Trophoblast cell (in vitro differentiated cells and primary cell): ENCODE measurements around the gene TFAM. TPM values are rescaled to one million over a fixed set of nuclear protein-coding genes. Genes with fewer than 3 reads are reported as not detected.

Source experiments
- DNase-seq, 2 donors: peaks; one replicate each; pipeline ENCODE4 v3.0.0-alpha.2; 2016
- H2AFZ ChIP-seq: 2 replicates; pipeline ENCODE4 v1.6.1; 2013; ENCODE audit warnings: low read length, moderate library complexity, mild to moderate bottlenecking; ENCODE audit not compliant: insufficient read depth, poor library complexity
- H2AK5ac ChIP-seq: 2 replicates; pipeline ENCODE4 v1.6.1; 2013; ENCODE audit warnings: mild to moderate bottlenecking, low read length
- H2BK120ac ChIP-seq: 2 replicates; pipeline ENCODE4 v1.6.1; 2013; ENCODE audit warnings: low read length, mild to moderate bottlenecking, moderate library complexity; ENCODE audit not compliant: insufficient read depth, poor library complexity
- H2BK12ac ChIP-seq: 2 replicates; pipeline ENCODE4 v1.6.1; 2013; ENCODE audit warnings: mild to moderate bottlenecking, low read length, moderate library complexity
- H2BK5ac ChIP-seq: 2 replicates; pipeline ENCODE4 v1.6.1; 2013; ENCODE audit warnings: low read length, low read depth, moderate library complexity, mild to moderate bottlenecking; ENCODE audit not compliant: poor library complexity
- H3K14ac ChIP-seq: 2 replicates; pipeline ENCODE4 v1.6.1; 2013; ENCODE audit warnings: mild to moderate bottlenecking, low read length
- H3K18ac ChIP-seq: 2 replicates; pipeline ENCODE4 v1.6.1; 2013; ENCODE audit warnings: mild to moderate bottlenecking, low read length
- H3K23ac ChIP-seq: 2 replicates; pipeline ENCODE4 v1.6.1; 2013; ENCODE audit warnings: low read length
- H3K27ac ChIP-seq: 2 replicates; pipeline ENCODE4 v1.5.1; 2013; ENCODE audit warnings: low read depth, mild to moderate bottlenecking, inconsistent platforms, low read length, moderate library complexity
- H3K27me3 ChIP-seq: 2 replicates; pipeline ENCODE4 v1.6.1; 2013; ENCODE audit warnings: inconsistent platforms, mild to moderate bottlenecking, low read length, moderate library complexity; ENCODE audit not compliant: insufficient read depth
- H3K36me3 ChIP-seq, 2 experiments: 1 replicate in 1 of 2; 2 replicates in 1 of 2; pipeline ENCODE4 v1.6.1; 2013; ENCODE audit warnings: low read length in 2 of 2, mild to moderate bottlenecking in 2 of 2, moderate library complexity in 1 of 2; ENCODE audit not compliant: insufficient read depth in 2 of 2, control insufficient read depth in 1 of 2
- H3K4ac ChIP-seq: 2 replicates; pipeline ENCODE4 v1.6.1; 2013; ENCODE audit warnings: low read depth, mild to moderate bottlenecking, low read length, moderate library complexity
- H3K4me1 ChIP-seq, 2 experiments: 1 replicate in 1 of 2; 2 replicates in 1 of 2; pipeline ENCODE4 v1.6.1; 2013; ENCODE audit warnings: low read length in 2 of 2, mild to moderate bottlenecking in 2 of 2, moderate library complexity in 1 of 2; ENCODE audit not compliant: insufficient read depth in 2 of 2, control insufficient read depth in 1 of 2
- H3K4me2 ChIP-seq: 2 replicates; pipeline ENCODE4 v1.6.1; 2013; ENCODE audit warnings: inconsistent platforms, mild to moderate bottlenecking, low read length, moderate library complexity
- H3K4me3 ChIP-seq: 2 replicates; pipeline ENCODE4 v1.5.1; 2013; ENCODE audit warnings: mild to moderate bottlenecking, low read depth, low read length, inconsistent platforms
- H3K79me1 ChIP-seq: one replicate; pipeline ENCODE4 v1.6.1; 2013; ENCODE audit warnings: low read length
- H3K79me2 ChIP-seq: 2 replicates; pipeline ENCODE4 v1.6.1; 2013; ENCODE audit warnings: low read length, mild to moderate bottlenecking; ENCODE audit not compliant: control insufficient read depth, insufficient read depth, poor library complexity
- H3K9ac ChIP-seq: 2 replicates; pipeline ENCODE4 v1.6.1; 2013; ENCODE audit warnings: mild to moderate bottlenecking, low read length
- H3K9me3 ChIP-seq: 2 replicates; pipeline ENCODE4 v1.6.1; 2013; ENCODE audit warnings: low read depth, mild to moderate bottlenecking, control low read depth, inconsistent platforms, low read length; ENCODE audit not compliant: insufficient read depth
- H4K12ac ChIP-seq: 2 replicates; pipeline ENCODE4 v1.6.1; 2013; ENCODE audit warnings: low read depth, mild to moderate bottlenecking, low read length, moderate library complexity
- H4K8ac ChIP-seq: 2 replicates; pipeline ENCODE4 v1.6.1; 2013; ENCODE audit warnings: low read depth, mild to moderate bottlenecking, low read length, moderate library complexity
- H4K91ac ChIP-seq: one replicate; pipeline ENCODE4 v1.6.1; 2013; ENCODE audit warnings: low read depth, mild to moderate bottlenecking, low read length, moderate library complexity
- WGBS: extraction: QIAGEN DNeasy Blood & Tissue Kit; methylation state at CpG from one replicate; pipeline ENCODE4 v1.1.7; 2013; ENCODE audit warnings: missing lambda C conversion rate; ENCODE audit not compliant: insufficient read length, insufficient coverage; ENCODE audit errors: extremely low coverage; 5-methylcytosine and 5-hydroxymethylcytosine counted together
- polyA plus RNA-seq: library from polyadenylated mRNA; stranded (reverse); fragments of 200-250 nt; gene quantifications from 2 replicates; pipeline ENCODE4 v1.2.3, GENCODE V29; 2013

Gene TFAM
- polyA plus RNA-seq, result 21.4 and 21.6 TPM in 2 replicates

DNA sequence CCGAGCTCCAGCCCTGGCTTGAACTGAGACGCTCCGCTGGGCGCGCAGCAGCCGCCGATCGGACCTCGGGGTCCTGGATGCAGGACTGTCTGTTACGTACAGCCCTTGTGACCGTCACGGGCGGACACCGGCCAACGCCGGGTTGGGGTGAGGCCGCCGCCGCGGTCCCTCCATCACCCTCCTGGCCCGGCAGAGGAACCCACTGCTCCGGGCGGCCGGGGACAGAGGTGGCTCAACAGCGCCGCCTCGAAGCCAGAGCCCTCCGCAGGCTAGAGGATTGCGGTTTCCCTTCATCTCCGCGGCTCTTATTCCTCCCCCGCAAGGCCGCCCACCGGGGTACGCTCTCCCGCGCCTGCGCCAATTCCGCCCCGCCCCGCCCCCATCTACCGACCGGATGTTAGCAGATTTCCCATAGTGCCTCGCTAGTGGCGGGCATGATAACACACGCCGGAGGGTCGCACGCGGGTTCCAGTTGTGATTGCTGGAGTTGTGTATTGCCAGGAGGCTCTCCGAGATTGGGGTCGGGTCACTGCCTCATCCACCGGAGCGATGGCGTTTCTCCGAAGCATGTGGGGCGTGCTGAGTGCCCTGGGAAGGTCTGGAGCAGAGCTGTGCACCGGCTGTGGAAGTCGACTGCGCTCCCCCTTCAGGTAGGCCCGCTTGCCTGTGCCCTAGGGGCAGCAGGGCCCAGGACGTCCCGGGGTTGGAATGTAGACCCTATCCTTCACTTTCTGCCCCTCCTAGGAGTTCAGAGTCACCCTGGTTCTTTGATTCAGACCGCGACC, at the start of gene TFAM:
Gene TFAM, plus strand, starts transcription at position 412 of the 785 bp plus-strand sequence. Its CDS starts 138 bp downstream, at position 550.
- Histone ChIP-seq H3K14ac (peak within 1 kb of the TSS; percentile 86), H3K79me1 (peaks cover 11% of the 10 kb centered on the region), H2BK120ac (peak within 1 kb of the TSS; percentile 68), H3K9ac (peak within 1 kb of the TSS; percentile 92), H3K23ac (no peak within 1 kb of the TSS), H4K91ac (peak within 1 kb of the TSS; percentile 92), H3K79me2 (peaks cover 7% of the 10 kb centered on the region), H4K12ac (peak within 1 kb of the TSS; percentile 80), H2BK5ac (peak within 1 kb of the TSS; percentile 86), H3K18ac (peak within 1 kb of the TSS; percentile 85), H3K9me3 (peaks cover 2% of the 10 kb centered on the region), H3K4ac (peak within 1 kb of the TSS; percentile 41), H2BK12ac (peak within 1 kb of the TSS; percentile 17), H3K27me3 (no peaks in the 10 kb centered on the region), H3K4me1 (peaks cover 0 to 3% of the 10 kb centered on the region in 2 experiments), H2AK5ac (no peak within 1 kb of the TSS), H2AFZ (peak within 1 kb of the TSS; percentile 87), H3K4me2 (peak within 1 kb of the TSS; percentile 76), H3K27ac (peak within 1 kb of the TSS; percentile 89), H3K4me3 (peak within 1 kb of the TSS; percentile 97), H4K8ac (peak within 1 kb of the TSS; percentile 95), H3K36me3 (peaks cover 10 to 12% of the 10 kb centered on the region in 2 experiments)
- no CpG with 5 or more reads among the region's 65 CpGs for WGBS
- peak; percentile 82 to 88 for DNase-seq

- H3K23ac ChIP-seq, result no peak overlapping the region
- WGBS, result no CpG with 5 or more reads among the region's 4 CpGs
- no peak overlapping the region for H4K8ac ChIP-seq
- peak in 1 of 2 donors; percentile 23 for DNase-seq
- H3K18ac ChIP-seq, result no peak overlapping the region
- H3K9me3 ChIP-seq, result no peaks in the 10 kb centered on the region
- H3K4me1 ChIP-seq, result no peaks in the 10 kb centered on the region
- no peak overlapping the region for H2BK12ac ChIP-seq
- H2BK5ac ChIP-seq, result no peak overlapping the region
- H3K79me2 ChIP-seq, result peaks cover 6% of the 10 kb centered on the region
- no peak overlapping the region for H2AFZ ChIP-seq
- peaks cover 6% of the 10 kb centered on the region for H3K79me1 ChIP-seq
- H3K4me3 ChIP-seq, result no peak overlapping the region
- H2AK5ac ChIP-seq, result no peak overlapping the region
- H3K27ac ChIP-seq, result no peak overlapping the region
- no peak overlapping the region for H3K14ac ChIP-seq
- no peak overlapping the region for H4K91ac ChIP-seq
- H2BK120ac ChIP-seq, result no peak overlapping the region
- no peak overlapping the region for H3K4ac ChIP-seq
- no peaks in the 10 kb centered on the region for H3K27me3 ChIP-seq
- peak overlapping the region; percentile 99 for H3K4me2 ChIP-seq
- H3K9ac ChIP-seq, result no peak overlapping the region
- no peaks in the 10 kb centered on the region for H3K36me3 ChIP-seq
- H4K12ac ChIP-seq, result no peak overlapping the region
These were observed 49.0 kb upstream of the TFAM start for GRCh38 chr10:58336242-58336641.

DNA sequence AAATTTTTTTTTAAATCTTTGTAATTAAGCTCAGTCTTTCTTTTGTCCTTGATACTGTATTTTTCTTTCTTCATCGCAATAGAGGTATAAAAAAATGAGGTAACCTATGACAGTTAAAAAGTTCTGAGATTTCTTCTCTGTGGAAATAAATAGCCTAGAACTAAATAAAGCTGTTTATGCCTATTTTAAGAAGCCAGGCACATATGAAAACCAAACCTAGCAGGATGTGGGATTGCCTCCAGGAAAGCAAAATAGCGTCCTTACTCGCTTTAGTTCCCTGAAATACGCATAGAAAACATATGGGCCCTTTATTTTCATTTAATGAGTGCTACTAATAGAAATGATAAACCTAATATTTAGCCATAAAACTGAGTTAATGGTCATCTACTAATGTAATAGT, 43.8 kb upstream of the TFAM start:
- Histone ChIP-seq H3K4me2 (no peak overlapping the region), H3K27me3 (no peaks in the 10 kb centered on the region), H3K79me2 (no peaks in the 10 kb centered on the region), H3K23ac (no peak overlapping the region), H3K9ac (no peak overlapping the region), H4K91ac (no peak overlapping the region), H2AFZ (no peak overlapping the region), H2AK5ac (no peak overlapping the region), H3K4ac (no peak overlapping the region), H4K12ac (no peak overlapping the region), H2BK120ac (no peak overlapping the region), H3K79me1 (no peaks in the 10 kb centered on the region), H3K4me3 (no peak overlapping the region), H3K18ac (no peak overlapping the region), H3K36me3 (no peaks in the 10 kb centered on the region), H3K14ac (no peak overlapping the region), H2BK5ac (no peak overlapping the region), H3K4me1 (no peaks in the 10 kb centered on the region), H4K8ac (no peak overlapping the region), H3K9me3 (no peaks in the 10 kb centered on the region), H2BK12ac (no peak overlapping the region), H3K27ac (no peak overlapping the region)
- DNase-seq, result no peak
- WGBS, result no CpG with 5 or more reads among the region's 4 CpGs

DNA sequence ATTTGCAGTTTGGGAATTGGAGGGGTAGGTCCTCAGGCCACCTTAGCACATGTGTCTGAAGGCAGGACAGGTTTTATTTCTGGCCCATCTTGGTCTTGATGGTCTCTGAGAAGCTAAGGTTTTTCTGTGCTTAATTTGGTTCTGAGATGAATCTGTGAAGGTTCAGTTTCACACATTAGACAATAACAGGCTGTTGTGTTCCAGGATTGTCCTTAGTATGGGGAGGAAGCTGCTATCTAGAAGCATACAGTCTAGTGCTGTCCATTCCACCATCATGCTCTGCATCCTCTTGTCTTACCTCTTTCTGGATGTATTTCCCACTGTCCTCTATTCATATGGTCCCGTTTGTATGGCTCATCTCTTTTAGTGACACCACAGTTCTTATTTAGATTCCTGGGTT, 43.3 kb upstream of the TFAM start:
- H4K12ac ChIP-seq, result no peak overlapping the region
- H2BK5ac ChIP-seq, result no peak overlapping the region
- no peak overlapping the region for H4K8ac ChIP-seq
- H3K79me2 ChIP-seq, result no peaks in the 10 kb centered on the region
- no peak overlapping the region for H2BK120ac ChIP-seq
- no CpG with 5 or more reads among the region's 1 CpG for WGBS
- no peaks in the 10 kb centered on the region for H3K36me3 ChIP-seq
- H2AFZ ChIP-seq, result no peak overlapping the region
- H4K91ac ChIP-seq, result no peak overlapping the region
- H3K4me2 ChIP-seq, result no peak overlapping the region
- H3K14ac ChIP-seq, result no peak overlapping the region
- H3K18ac ChIP-seq, result no peak overlapping the region
- no peaks in the 10 kb centered on the region for H3K27me3 ChIP-seq
- no peak overlapping the region for H3K9ac ChIP-seq
- no peak overlapping the region for H2BK12ac ChIP-seq
- H3K9me3 ChIP-seq, result no peaks in the 10 kb centered on the region
- H2AK5ac ChIP-seq, result no peak overlapping the region
- no peak overlapping the region for H3K4ac ChIP-seq
- no peak overlapping the region for H3K27ac ChIP-seq
- no peak for DNase-seq
- peak overlapping the region; percentile 78 for H3K23ac ChIP-seq
- no peak overlapping the region for H3K4me3 ChIP-seq
- no peaks in the 10 kb centered on the region for H3K79me1 ChIP-seq
- H3K4me1 ChIP-seq, result no peaks in the 10 kb centered on the region
